ENCODE results near the gene SNX32.

The SNX32 gene

GRCh38 chr11:65797711-65798110, 36.1 kb upstream of the SNX32 start:
- no peak for DNase-seq

- DNase-seq, result no peak
Measured at GRCh38 chr11:65798882-65799281, 34.9 kb upstream of the SNX32 start.

- DNase-seq, result no peak
Measured at GRCh38 chr11:65801153-65801987, 32.4 kb upstream of the SNX32 start.

- DNase-seq, result no peak
Measured at GRCh38 chr11:65802841-65803240, 30.9 kb upstream of the SNX32 start.

GRCh38 chr11:65803797-65804492, 29.8 kb upstream of the SNX32 start:
- DNase-seq, result no peak

GRCh38 chr11:65806979-65807378, 26.8 kb upstream of the SNX32 start:
- no peak for DNase-seq

- DNase-seq, result peak in 2 of 3 experiments; percentile 39 to 41
Measured at GRCh38 chr11:65808744-65809341, 24.9 kb upstream of the SNX32 start.

- no peak for DNase-seq
Measured at GRCh38 chr11:65809496-65809895, 24.3 kb upstream of the SNX32 start.

GRCh38 chr11:65810046-65810868, 23.5 kb upstream of the SNX32 start:
- peak in 1 of 3 experiments; percentile 24 for DNase-seq

- no peak for DNase-seq
Measured at GRCh38 chr11:65811764-65812475, 21.8 kb upstream of the SNX32 start.

GRCh38 chr11:65814131-65814985, 19.4 kb upstream of the SNX32 start:
- DNase-seq, result no peak

GRCh38 chr11:65814986-65815565, 18.7 kb upstream of the SNX32 start:
- no peak for DNase-seq

- no peak for DNase-seq
Measured at GRCh38 chr11:65816696-65817095, 17.1 kb upstream of the SNX32 start.

GRCh38 chr11:65817312-65817834, 16.4 kb upstream of the SNX32 start:
- peak in 2 of 3 experiments; percentile 39 to 69 for DNase-seq

GRCh38 chr11:65817835-65818680, 15.7 kb upstream of the SNX32 start:
- peak; percentile 89 to 95 (median 90) for DNase-seq

- peak in 2 of 3 experiments; percentile 87 to 95 for DNase-seq
Measured at GRCh38 chr11:65821107-65821506, 12.7 kb upstream of the SNX32 start.

GRCh38 chr11:65822776-65823528, 10.8 kb upstream of the SNX32 start:
- no peak for DNase-seq

- DNase-seq, result no peak
Measured at GRCh38 chr11:65826984-65827735, 6.6 kb upstream of the SNX32 start.
